ENCODE results near the gene DPF1.
"Not testable (repeated sequence)": the region's sequence is repeated elsewhere in the genome, so short reads cannot be mapped to it uniquely, and the experiment has no call there.

The DPF1 gene

GRCh38 chr19:38224014-38224862, at the start of gene DPF1:
Gene DPF1, minus strand, starts transcription at chr19:38224222. Its CDS starts 80 bp downstream, at chr19:38224142.
- peak; percentile 60 to 70 for DNase-seq

DNA sequence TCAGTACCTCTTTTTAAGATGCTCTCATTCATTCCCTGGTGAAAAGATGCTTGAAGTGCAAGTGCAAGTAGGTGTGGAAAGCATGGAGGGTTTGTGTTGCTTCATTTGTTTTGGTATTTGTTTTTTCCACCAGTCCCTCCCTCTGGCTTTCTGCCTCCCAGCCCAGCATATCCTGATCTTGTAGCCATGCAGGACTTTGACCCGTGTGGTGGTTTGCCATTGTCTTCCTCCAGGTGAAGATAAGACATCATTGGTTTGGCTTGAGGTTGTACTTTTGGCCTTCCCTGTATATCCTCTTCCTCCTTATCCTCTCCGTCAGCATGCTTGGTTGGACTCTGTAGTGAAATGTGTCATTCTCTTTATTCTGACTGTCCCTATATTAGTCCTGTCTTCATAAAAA, 49.5 kb upstream of the DPF1 start:
- no peak for DNase-seq

DNA sequence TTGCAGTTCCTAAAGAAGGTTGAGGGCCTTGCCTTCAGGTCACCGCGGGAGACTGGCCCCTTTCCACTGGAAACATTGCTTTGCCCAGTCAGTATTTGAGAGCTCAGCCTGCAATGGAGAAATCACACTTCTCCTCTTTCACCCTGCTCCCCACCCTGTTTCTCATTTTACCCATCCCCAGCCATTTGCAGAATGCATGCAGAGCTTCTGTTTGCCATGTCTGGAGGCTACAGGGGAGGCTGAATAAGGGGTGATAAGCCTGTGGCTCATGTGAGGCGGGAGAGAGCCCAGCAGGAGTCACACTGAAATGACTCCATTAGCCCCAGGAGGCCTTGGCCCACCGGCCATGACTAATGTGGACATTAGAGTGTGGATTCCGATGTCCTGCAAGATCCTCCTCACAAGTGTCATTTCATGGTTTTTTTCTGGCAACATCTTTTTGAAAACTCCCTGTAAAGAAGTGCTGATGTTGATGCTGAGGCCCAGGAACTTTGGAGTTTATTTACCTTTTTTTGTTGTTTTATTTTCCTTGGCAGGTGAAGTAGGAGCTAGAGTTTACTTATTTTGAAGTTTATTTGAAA, 46.7 kb upstream of the DPF1 start:
- DNase-seq: no peak

- no peak for DNase-seq
Measured at GRCh38 chr19:38268539-38268938, 44.5 kb upstream of the DPF1 start.

DNA sequence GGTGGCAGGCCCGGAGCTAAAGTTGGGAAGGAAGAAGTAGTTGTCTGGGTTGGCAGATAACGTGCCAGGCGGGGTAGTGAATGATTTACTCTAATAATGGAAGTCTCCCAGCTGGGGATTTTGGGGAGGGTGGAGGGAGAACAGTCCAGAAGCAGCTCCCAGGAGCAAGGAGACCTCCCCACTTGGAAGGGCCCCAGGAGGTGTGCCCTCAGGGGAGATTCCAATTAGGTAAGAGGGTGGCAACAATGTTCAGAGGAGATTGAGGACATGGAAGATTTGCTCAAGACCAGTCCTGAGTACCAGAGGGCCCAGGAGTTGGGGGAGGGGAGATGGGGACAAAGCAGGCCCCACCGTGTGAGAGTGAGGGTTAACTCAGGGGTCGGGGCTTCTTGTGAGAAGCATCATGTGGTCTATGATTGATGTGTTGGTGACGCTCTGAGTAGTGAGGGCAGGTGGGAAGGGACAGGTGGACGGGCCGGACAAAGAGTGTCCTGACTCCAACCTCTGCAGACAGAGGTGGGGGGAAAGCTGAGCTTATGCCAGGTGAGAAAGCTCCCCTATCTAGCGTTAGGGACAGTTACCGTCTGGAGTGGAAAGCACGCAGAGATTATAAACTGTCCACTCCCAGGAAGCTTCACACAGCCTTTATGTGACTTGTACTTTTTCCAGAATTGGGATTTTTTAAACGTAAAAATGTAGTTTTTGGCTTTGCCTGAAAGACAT, 43.9 kb upstream of the DPF1 start:
- no peak for DNase-seq

- no peak for DNase-seq
Measured at GRCh38 chr19:38266981-38267597, 43.1 kb upstream of the DPF1 start.

- DNase-seq: no peak
Measured at GRCh38 chr19:38265921-38266429, 42.0 kb upstream of the DPF1 start.

GRCh38 chr19:38265213-38265861, 41.3 kb upstream of the DPF1 start:
- no peak for DNase-seq

GRCh38 chr19:38264486-38265212, 40.6 kb upstream of the DPF1 start, which contains the start of gene SPINT2:
Gene SPINT2, plus strand, starts transcription at chr19:38264573. Its CDS starts 320 bp downstream, at chr19:38264893.
- no peak for DNase-seq

- peak; percentile 78 to 83 for DNase-seq
Measured at GRCh38 chr19:38263689-38264485, 39.9 kb upstream of the DPF1 start.

- no peak for DNase-seq
Measured at GRCh38 chr19:38262585-38263268, 38.7 kb upstream of the DPF1 start.

GRCh38 chr19:38261942-38262341, 37.9 kb upstream of the DPF1 start:
- not testable (repeated sequence) for DNase-seq

GRCh38 chr19:38255383-38256014, 31.5 kb upstream of the DPF1 start:
- no peak for DNase-seq

DNA sequence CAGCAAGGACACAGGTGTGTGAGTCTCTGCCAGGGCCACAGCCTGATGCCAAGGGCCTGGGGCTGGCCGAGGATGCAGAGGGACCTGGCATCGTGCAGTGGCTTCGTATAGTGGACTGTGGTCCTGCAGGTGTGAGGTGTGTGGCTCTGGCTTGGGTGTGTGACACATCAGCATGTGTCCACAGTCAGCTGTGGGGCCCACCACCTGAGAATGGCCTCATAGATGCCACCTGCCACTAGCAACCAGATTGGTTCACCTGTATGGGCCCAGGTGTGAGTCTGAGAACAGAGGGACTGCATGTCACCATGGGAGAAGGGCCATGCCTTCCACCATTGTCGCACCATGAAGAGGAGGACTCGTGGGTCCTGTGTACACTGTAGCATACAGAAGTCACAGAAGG, 29.8 kb upstream of the DPF1 start:
- DNase-seq: no peak

- DNase-seq: no peak
Measured at GRCh38 chr19:38252941-38253691, 29.1 kb upstream of the DPF1 start.

DNA sequence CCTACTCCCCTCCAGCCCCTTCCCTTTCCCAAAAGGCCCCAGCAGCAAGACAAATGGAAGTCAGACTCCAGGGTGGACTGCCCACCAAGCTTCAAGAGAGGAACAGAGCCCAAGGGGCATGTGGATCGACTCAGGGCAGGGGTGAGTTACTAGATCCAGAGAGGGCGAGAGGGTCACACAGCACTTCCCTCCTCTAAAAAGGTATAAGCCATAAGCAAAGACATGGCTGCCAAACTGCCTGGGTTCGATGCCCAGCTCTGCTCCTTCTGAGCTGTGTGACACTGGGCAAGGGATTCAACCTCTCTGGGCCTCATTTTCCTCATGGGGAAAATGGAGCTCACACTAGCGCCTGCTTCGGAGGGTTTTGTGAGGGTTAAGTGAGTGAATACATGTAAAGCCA, 28.4 kb upstream of the DPF1 start:
- no peak for DNase-seq

DNA sequence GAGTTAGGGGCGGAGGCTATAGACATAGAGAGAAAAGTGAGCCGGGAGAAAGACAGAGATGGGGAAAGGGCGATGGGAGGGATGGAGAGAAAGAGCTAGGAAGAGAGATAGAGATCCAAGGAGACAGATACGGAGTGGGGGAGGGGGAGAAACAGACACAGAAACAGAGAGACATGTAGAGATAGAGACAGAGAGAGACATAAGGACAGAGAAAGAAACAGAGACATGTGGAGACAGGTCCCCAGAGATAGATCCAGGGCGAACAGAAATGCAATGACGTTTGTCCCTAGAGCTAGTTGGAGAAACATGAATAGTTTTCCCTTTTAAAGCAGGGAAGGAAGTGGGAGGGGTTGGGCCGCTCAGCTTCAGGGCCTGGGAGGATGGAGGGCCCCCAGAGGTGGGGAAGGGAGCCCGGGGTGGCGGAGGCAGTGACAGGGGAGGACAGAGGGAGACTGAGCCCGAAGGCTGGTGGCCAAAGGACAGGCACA, 27.6 kb upstream of the DPF1 start:
- DNase-seq: no peak

GRCh38 chr19:38250821-38251563, 27.0 kb upstream of the DPF1 start:
- DNase-seq: no peak

Data from activated CD4-positive, alpha-beta T cell treated with anti-CD3 and anti-CD28 coated beads, Interleukin-2, amount 50 U/mL, for 48 hours (primary cell).